ENCODE data around the gene CFAP157. TPM values are rescaled to one million over a fixed set of nuclear protein-coding genes. Genes with fewer than 3 reads are reported as not detected.

Gene CFAP157
- total RNA-seq, 1 donor from 2014 or later: 8.0 TPM

DNA sequence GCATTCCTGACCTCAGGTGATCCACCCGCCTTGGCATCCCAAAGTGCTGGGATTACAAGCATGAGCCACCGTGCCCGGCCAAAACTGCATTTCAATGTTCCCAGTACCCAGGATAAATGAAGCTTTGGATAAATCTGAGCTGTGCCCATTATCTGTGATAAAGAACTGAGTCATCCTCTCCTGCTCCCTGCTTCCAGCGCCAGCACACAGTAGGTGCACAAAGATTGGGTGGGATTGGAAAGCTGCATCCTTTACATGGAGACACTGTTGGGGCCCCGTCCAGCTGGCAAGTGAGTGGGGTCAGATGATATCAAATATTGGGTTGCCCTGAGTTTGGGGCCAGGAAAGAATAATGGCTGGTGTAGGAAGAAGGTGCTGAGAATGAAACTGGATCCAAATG, 54.3 kb downstream of the CFAP157 start:
- DNase-seq (ENCODE audit: extremely low spot score, unreplicated experiment): no peak
- TF ChIP-seq, protein P1, sequence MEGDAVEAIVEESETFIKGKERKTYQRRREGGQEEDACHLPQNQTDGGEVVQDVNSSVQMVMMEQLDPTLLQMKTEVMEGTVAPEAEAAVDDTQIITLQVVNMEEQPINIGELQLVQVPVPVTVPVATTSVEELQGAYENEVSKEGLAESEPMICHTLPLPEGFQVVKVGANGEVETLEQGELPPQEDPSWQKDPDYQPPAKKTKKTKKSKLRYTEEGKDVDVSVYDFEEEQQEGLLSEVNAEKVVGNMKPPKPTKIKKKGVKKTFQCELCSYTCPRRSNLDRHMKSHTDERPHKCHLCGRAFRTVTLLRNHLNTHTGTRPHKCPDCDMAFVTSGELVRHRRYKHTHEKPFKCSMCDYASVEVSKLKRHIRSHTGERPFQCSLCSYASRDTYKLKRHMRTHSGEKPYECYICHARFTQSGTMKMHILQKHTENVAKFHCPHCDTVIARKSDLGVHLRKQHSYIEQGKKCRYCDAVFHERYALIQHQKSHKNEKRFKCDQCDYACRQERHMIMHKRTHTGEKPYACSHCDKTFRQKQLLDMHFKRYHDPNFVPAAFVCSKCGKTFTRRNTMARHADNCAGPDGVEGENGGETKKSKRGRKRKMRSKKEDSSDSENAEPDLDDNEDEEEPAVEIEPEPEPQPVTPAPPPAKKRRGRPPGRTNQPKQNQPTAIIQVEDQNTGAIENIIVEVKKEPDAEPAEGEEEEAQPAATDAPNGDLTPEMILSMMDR (conservative IDR thresholded peaks at IDR 0.05): no peak
- Mint-ChIP-seq H3K4me3 (no peak overlapping the region), H3K4me1 (ENCODE audit: unreplicated experiment) (peaks cover 41% of the 10 kb centered on the region), H3K36me3 (no peaks in the 10 kb centered on the region), H3K9me3 (no peaks in the 10 kb centered on the region), H3K27ac (no peak overlapping the region), H3K27me3 (peaks cover 53% of the 10 kb centered on the region)

DNA sequence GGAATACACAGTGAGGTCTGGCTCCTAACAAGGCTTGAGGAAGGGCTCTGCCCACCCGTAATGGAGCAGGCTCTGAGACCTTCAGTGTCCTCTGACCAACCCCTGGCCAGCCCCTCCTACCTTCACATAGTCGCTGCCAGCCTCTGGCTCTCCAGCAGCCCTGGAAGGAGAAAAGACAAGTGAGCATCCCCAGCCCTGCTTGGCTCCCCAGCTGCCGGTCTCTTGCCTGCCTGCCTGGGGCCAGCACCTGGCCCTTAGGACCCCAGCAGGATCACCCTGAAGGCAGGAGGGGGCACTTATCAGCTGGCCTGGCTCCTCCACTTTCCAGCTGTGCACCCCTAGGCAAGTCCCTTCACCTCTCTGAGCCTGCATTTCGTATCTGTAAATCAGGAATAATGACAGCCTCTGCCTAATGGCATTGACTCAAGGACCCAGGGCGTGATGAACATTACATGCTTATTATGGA, 54.7 kb downstream of the CFAP157 start:
- no peaks in the 10 kb centered on the region for H3K36me3 Mint-ChIP-seq
- H3K27ac Mint-ChIP-seq: no peak overlapping the region
- H3K4me1 Mint-ChIP-seq (ENCODE audit: unreplicated experiment): peaks cover 41% of the 10 kb centered on the region
- DNase-seq (ENCODE audit: extremely low spot score, unreplicated experiment): no peak
- no peaks in the 10 kb centered on the region for H3K9me3 Mint-ChIP-seq
- TF ChIP-seq, protein P1 (conservative IDR thresholded peaks at IDR 0.05): no peak
- H3K4me3 Mint-ChIP-seq: no peak overlapping the region
- peaks cover 54% of the 10 kb centered on the region for H3K27me3 Mint-ChIP-seq

DNA sequence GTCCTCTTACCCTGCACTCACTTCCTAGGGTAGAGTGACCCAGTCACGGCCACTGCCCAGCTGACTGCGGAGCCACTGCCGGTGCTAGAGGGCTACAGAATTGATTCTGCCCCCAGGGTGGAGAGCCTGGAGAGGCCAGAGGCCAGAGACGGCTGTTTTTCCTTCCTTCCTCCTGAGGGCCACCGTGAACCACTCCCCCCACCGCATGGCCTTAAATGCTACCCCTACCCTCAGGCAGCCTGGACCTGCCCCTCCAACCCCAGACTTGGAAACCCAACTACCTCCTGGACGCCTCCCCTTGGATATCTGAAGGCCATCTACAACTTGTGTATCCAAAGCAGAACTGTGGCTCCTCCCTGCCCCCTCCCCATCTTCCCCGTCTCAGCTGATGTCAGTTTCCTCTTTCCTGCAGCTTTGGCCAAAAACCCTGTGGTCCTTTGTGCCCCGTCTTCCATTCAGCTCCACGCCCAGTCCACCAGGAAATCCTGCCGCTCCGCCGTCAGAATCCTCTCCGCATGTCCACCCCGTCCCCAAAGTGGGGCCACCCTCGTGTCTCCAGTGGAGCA, 55.4 kb downstream of the CFAP157 start:
- no peak overlapping the region for H3K27ac Mint-ChIP-seq
- no peaks in the 10 kb centered on the region for H3K9me3 Mint-ChIP-seq
- peaks cover 45% of the 10 kb centered on the region for H3K4me1 Mint-ChIP-seq (ENCODE audit: unreplicated experiment)
- H3K27me3 Mint-ChIP-seq: peaks cover 52% of the 10 kb centered on the region
- TF ChIP-seq, protein P1 (conservative IDR thresholded peaks at IDR 0.05): no peak
- peak overlapping the region; percentile 11 for H3K4me3 Mint-ChIP-seq
- no peak for DNase-seq (ENCODE audit: extremely low spot score, unreplicated experiment)
- no peaks in the 10 kb centered on the region for H3K36me3 Mint-ChIP-seq

DNA sequence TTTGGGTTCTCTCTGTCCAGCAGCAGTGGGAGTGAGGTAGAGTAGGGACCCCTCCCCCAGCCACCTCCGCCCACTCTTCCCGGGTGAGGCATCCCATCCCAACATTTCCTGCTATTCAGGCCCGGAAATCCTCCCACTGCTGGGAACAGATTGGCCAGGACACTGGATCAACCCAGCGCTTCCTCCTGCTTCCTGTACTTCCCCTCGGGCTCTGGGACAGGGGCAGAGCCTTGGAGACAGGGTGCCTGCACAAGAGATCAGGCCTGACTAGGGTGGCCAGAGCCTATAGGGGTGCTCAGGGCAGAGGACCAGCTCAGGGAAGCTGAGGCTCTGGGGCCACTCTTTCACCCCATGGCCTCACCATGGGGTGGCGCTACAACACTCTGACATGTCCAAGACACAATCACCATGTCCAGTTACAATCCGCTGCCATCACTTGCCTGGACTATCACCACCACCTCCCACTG, 57.2 kb downstream of the CFAP157 start:
- no peak for DNase-seq (ENCODE audit: extremely low spot score, unreplicated experiment)
- H3K27me3 Mint-ChIP-seq: peaks cover 45% of the 10 kb centered on the region
- TF ChIP-seq, protein P1 (conservative IDR thresholded peaks at IDR 0.05): peak; percentile 43
- H3K9me3 Mint-ChIP-seq: no peaks in the 10 kb centered on the region
- H3K4me1 Mint-ChIP-seq (ENCODE audit: unreplicated experiment): peaks cover 52% of the 10 kb centered on the region
- no peak overlapping the region for H3K4me3 Mint-ChIP-seq
- no peak overlapping the region for H3K27ac Mint-ChIP-seq
- no peaks in the 10 kb centered on the region for H3K36me3 Mint-ChIP-seq

DNA sequence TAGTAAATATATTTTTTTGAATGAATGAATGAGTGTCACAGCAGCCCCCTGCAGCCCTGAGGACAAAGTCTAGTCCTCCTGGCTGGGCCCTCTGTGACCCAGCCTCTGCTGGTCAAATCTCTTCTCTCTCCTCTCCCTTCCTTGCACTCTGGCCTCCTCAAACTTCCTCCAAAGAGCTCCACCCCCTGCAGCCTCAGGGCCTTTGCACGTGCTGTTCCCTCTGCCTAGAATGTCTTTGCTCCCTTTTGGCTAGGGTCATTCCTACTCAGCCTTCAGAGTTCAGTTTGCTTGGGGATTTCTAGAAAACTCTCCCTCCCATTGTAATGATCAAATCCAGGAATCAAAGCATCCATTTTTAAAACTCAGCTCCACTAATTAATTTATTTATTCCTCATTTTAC, 58.6 kb downstream of the CFAP157 start:
- Mint-ChIP-seq H3K4me3 (no peak overlapping the region), H3K4me1 (ENCODE audit: unreplicated experiment) (peaks cover 59% of the 10 kb centered on the region), H3K9me3 (no peaks in the 10 kb centered on the region), H3K27ac (no peak overlapping the region), H3K27me3 (peaks cover 45% of the 10 kb centered on the region), H3K36me3 (no peaks in the 10 kb centered on the region)
- TF ChIP-seq, protein P1 (conservative IDR thresholded peaks at IDR 0.05): no peak
- DNase-seq (ENCODE audit: extremely low spot score, unreplicated experiment): no peak

Other genes with a start within 250 kb of the CFAP157 start
- 43.1 and 48.8 TPM in 2 replicates for gene STXBP1, start 94.7 kb upstream of the CFAP157 start, total RNA-seq (ENCODE audit: low replicate concordance)
- gene PTRH1, start 8.7 kb downstream of the CFAP157 start, total RNA-seq (ENCODE audit: low replicate concordance): 12.0 and 13.9 TPM in 2 replicates
- gene TTC16, start 9.1 kb downstream of the CFAP157 start, total RNA-seq (ENCODE audit: low replicate concordance): 0.10 TPM in 1 of 2 replicates, not detected in the other
- 21.5 and 21.9 TPM in 2 replicates for gene TOR2A, start 28.3 kb downstream of the CFAP157 start, total RNA-seq (ENCODE audit: low replicate concordance)
- 1.6 and 7.1 TPM in 2 replicates for gene SH2D3C, start 71.7 kb downstream of the CFAP157 start, total RNA-seq (ENCODE audit: low replicate concordance)
- gene CDK9, start 79.0 kb downstream of the CFAP157 start, total RNA-seq (ENCODE audit: low replicate concordance): 65.8 and 77.3 TPM in 2 replicates
- gene FPGS, start 95.9 kb downstream of the CFAP157 start, total RNA-seq (ENCODE audit: low replicate concordance): 18.7 and 42.4 TPM in 2 replicates
- 0.86 and 1.6 TPM in 2 replicates for gene ENG, start 147.7 kb downstream of the CFAP157 start, total RNA-seq (ENCODE audit: low replicate concordance)
- 35.2 and 59.8 TPM in 2 replicates for gene AK1, start 170.7 kb downstream of the CFAP157 start, total RNA-seq (ENCODE audit: low replicate concordance)
- gene ST6GALNAC6, start 192.6 kb downstream of the CFAP157 start, total RNA-seq (ENCODE audit: low replicate concordance): 19.8 and 32.6 TPM in 2 replicates
- gene ST6GALNAC4, start 210.1 kb downstream of the CFAP157 start, total RNA-seq (ENCODE audit: low replicate concordance): 11.9 and 17.5 TPM in 2 replicates
- 5.8 and 9.4 TPM in 2 replicates for gene PIP5KL1, start 223.8 kb downstream of the CFAP157 start, total RNA-seq (ENCODE audit: low replicate concordance)
- gene DPM2, start 230.9 kb downstream of the CFAP157 start, total RNA-seq (ENCODE audit: low replicate concordance): 41.6 and 56.3 TPM in 2 replicates

All from type B pancreatic cell (in vitro differentiated cells).